Activated T-cell treated with anti-CD3 and anti-CD28 coated beads, Interleukin-2, amount 50 U/mL, for 4 hours (primary cell): Measurements from ENCODE around the gene AIF1L. TPM values are rescaled to one million over a fixed set of nuclear protein-coding genes. Genes with fewer than 3 reads are reported as not detected.
"Not testable (repeated sequence)": the region's sequence is repeated elsewhere in the genome, so short reads cannot be mapped to it uniquely, and the experiment has no call there.

Experiments used
- ATAC-seq, 2 donors: fragments of 200-7000 bp; cut with Tn5 transposase; one replicate each; pipeline ENCODE4 v1.10.0; 2021
- DNase-seq: peaks from one replicate; pipeline ENCODE4 v3.0.0-alpha.2; 2020
- H3K27me3 Mint-ChIP-seq: one replicate; pipeline ENCODE4 v1.8.0; 2021; ENCODE audit warnings: low read depth, mixed read lengths
- H3K36me3 Mint-ChIP-seq: one replicate; pipeline ENCODE4 v1.8.0; 2022; ENCODE audit warnings: mixed read lengths; ENCODE audit not compliant: insufficient read depth
- H3K4me1 Mint-ChIP-seq: one replicate; pipeline ENCODE4 v1.8.0; 2021; ENCODE audit warnings: low read depth, mixed read lengths
- H3K4me3 Mint-ChIP-seq: one replicate; pipeline ENCODE4 v1.8.0; 2021; ENCODE audit warnings: mild to moderate bottlenecking, moderate library complexity, mixed read lengths
- H3K9me3 Mint-ChIP-seq: one replicate; pipeline ENCODE4 v1.8.0; 2021; ENCODE audit warnings: mixed read lengths
- total RNA-seq, 3 donors: library from RNA; stranded (reverse); gene quantifications; one replicate each; pipeline ENCODE4 v1.2.1, GENCODE V29; 2021

AIF1L gene
- total RNA-seq, 3 donors from 2014 or later = 0.13 to 2.0 (median 0.27) TPM

GRCh38 chr9:131090025-131090787, 6.1 kb upstream of the AIF1L start:
- no peaks in the 10 kb centered on the region for H3K9me3 Mint-ChIP-seq
- no peak for ATAC-seq
- peaks cover 13% of the 10 kb centered on the region for H3K27me3 Mint-ChIP-seq
- H3K36me3 Mint-ChIP-seq = no peaks in the 10 kb centered on the region
- DNase-seq = no peak
- H3K4me1 Mint-ChIP-seq = no peaks in the 10 kb centered on the region
- H3K4me3 Mint-ChIP-seq = no peak overlapping the region

- no peak for ATAC-seq
- no peaks in the 10 kb centered on the region for H3K9me3 Mint-ChIP-seq
Measured at GRCh38 chr9:131091352-131091992, 4.9 kb upstream of the AIF1L start.

GRCh38 chr9:131092030-131092429, 4.3 kb upstream of the AIF1L start:
- H3K9me3 Mint-ChIP-seq = no peaks in the 10 kb centered on the region
- H3K4me3 Mint-ChIP-seq = no peak overlapping the region
- H3K36me3 Mint-ChIP-seq = no peaks in the 10 kb centered on the region
- peaks cover 6% of the 10 kb centered on the region for H3K4me1 Mint-ChIP-seq
- peaks cover 20% of the 10 kb centered on the region for H3K27me3 Mint-ChIP-seq
- ATAC-seq (no peak), DNase-seq (no peak)

More at GRCh38 chr9:131091352-131091992, 4.9 kb upstream of the AIF1L start:
- H3K4me3 Mint-ChIP-seq = no peak overlapping the region
- DNase-seq = no peak
- H3K4me1 Mint-ChIP-seq = peaks cover 4% of the 10 kb centered on the region
- no peaks in the 10 kb centered on the region for H3K36me3 Mint-ChIP-seq
- H3K27me3 Mint-ChIP-seq = peaks cover 20% of the 10 kb centered on the region

DNA sequence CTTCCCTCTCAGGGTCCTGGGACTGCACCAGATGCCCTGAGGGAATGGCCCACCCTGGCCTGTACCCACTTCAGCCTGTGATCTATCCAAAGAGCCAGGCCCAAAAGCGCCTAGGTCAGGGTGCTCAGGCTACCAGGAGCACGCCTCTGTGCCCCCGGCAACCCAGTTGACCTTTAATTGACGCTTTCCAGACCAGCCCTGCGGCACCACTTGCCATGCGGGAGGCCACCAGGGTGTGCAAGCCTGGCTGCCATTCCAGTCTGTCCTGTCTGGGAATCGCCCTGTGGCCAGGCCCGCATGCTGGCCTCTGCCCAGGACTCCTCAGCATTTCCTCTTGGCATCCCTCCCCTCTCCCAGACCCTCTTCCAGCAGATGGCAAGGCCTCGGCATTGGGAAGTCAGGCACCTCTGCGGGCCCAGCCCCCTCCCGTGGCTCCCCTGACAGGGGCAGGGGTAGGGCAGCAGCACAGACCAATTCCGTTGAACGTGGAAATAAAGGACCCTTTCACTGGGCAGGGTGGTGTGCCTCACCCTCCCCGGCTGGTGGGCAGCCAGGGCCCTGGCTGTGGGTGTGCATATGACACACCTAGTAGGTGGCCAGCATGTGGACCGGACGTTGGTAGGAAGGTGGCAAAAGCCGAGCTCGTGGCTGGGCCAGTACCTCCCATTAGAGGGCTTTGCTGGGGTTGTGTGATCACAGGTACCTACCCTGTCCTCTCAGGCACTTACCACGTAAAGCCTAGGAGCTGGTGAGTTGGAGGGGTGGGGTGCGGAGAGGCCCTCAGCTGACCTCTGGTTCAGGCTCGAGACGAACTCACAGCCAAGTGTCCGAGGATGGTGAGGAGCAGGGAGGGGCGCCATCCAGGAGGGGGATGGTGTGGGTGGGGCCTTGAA, 3.5 kb upstream of the AIF1L start:
- H3K36me3 Mint-ChIP-seq = no peaks in the 10 kb centered on the region
- DNase-seq = no peak
- peaks cover 26% of the 10 kb centered on the region for H3K27me3 Mint-ChIP-seq
- no peaks in the 10 kb centered on the region for H3K9me3 Mint-ChIP-seq
- peaks cover 11% of the 10 kb centered on the region for H3K4me1 Mint-ChIP-seq
- no peak for ATAC-seq
- no peak overlapping the region for H3K4me3 Mint-ChIP-seq

- DNase-seq = no peak
- no peak overlapping the region for H3K4me3 Mint-ChIP-seq
- peaks cover 11% of the 10 kb centered on the region for H3K4me1 Mint-ChIP-seq
- no peaks in the 10 kb centered on the region for H3K36me3 Mint-ChIP-seq
- no peak for ATAC-seq
- H3K9me3 Mint-ChIP-seq = no peaks in the 10 kb centered on the region
- peaks cover 31% of the 10 kb centered on the region for H3K27me3 Mint-ChIP-seq
Measured at GRCh38 chr9:131094015-131094414, 2.3 kb upstream of the AIF1L start.

- no peak for DNase-seq
- no peaks in the 10 kb centered on the region for H3K9me3 Mint-ChIP-seq
- peaks cover 11% of the 10 kb centered on the region for H3K4me1 Mint-ChIP-seq
- no peak for ATAC-seq
- peaks cover 33% of the 10 kb centered on the region for H3K27me3 Mint-ChIP-seq
- H3K4me3 Mint-ChIP-seq = no peak overlapping the region
- no peaks in the 10 kb centered on the region for H3K36me3 Mint-ChIP-seq
Measured at GRCh38 chr9:131094622-131095021, 1.7 kb upstream of the AIF1L start.

- ATAC-seq (no peak), DNase-seq (no peak)
- peaks cover 33% of the 10 kb centered on the region for H3K27me3 Mint-ChIP-seq
- no peaks in the 10 kb centered on the region for H3K9me3 Mint-ChIP-seq
- peak overlapping the region; percentile 50 for H3K4me3 Mint-ChIP-seq
- peaks cover 11% of the 10 kb centered on the region for H3K4me1 Mint-ChIP-seq
- H3K36me3 Mint-ChIP-seq = no peaks in the 10 kb centered on the region
Measured at GRCh38 chr9:131095666-131096268, 564 bp upstream of the AIF1L start.

GRCh38 chr9:131097126-131097947, 1.0 kb downstream of the AIF1L start:
- H3K27me3 Mint-ChIP-seq = peaks cover 33% of the 10 kb centered on the region
- no peaks in the 10 kb centered on the region for H3K36me3 Mint-ChIP-seq
- no peaks in the 10 kb centered on the region for H3K9me3 Mint-ChIP-seq
- H3K4me3 Mint-ChIP-seq = peak overlapping the region; percentile 62
- ATAC-seq (no peak), DNase-seq (no peak)
- H3K4me1 Mint-ChIP-seq = peaks cover 11% of the 10 kb centered on the region

- Mint-ChIP-seq H3K36me3 (no peaks in the 10 kb centered on the region), H3K9me3 (no peaks in the 10 kb centered on the region), H3K4me1 (peaks cover 11% of the 10 kb centered on the region), H3K27me3 (peaks cover 33% of the 10 kb centered on the region), H3K4me3 (no peak overlapping the region)
- ATAC-seq = no peak
- DNase-seq = no peak
Measured at GRCh38 chr9:131097948-131098278, 1.6 kb downstream of the AIF1L start.

- Mint-ChIP-seq H3K27me3 (peaks cover 33% of the 10 kb centered on the region), H3K9me3 (no peaks in the 10 kb centered on the region), H3K36me3 (no peaks in the 10 kb centered on the region), H3K4me3 (no peak overlapping the region), H3K4me1 (peaks cover 11% of the 10 kb centered on the region)
- no peak for DNase-seq
- no peak for ATAC-seq
Measured at GRCh38 chr9:131098391-131099101, 2.2 kb downstream of the AIF1L start.

GRCh38 chr9:131099102-131099606, 2.8 kb downstream of the AIF1L start:
- no peak overlapping the region for H3K4me3 Mint-ChIP-seq
- peaks cover 11% of the 10 kb centered on the region for H3K4me1 Mint-ChIP-seq
- H3K36me3 Mint-ChIP-seq = no peaks in the 10 kb centered on the region
- ATAC-seq (no peak), DNase-seq (no peak)
- peaks cover 32% of the 10 kb centered on the region for H3K27me3 Mint-ChIP-seq
- no peaks in the 10 kb centered on the region for H3K9me3 Mint-ChIP-seq

DNA sequence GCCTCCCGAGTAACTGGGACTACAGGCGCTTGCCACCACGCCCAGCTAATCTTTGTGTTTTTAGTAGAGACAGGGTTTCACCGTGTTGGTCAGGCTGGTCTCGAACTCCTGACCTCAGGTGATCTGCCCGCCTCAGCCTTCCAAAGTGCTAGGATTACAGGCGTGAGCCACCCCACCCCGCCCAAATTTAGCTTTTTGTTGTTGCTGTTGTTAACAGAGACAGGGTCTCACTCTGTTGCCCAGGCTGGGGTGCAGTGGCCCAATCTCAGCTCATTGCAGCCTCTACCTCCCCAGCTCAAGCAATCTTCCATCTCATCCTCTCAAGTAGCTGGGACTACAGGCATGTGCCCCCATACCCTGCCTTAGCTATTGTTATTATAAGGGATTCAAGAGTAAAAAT, 3.5 kb downstream of the AIF1L start:
- DNase-seq, H3K36me3 Mint-ChIP-seq, H3K4me3 Mint-ChIP-seq, ATAC-seq, H3K9me3 Mint-ChIP-seq: not testable (repeated sequence)
- Mint-ChIP-seq H3K4me1 (peaks cover 11% of the 10 kb centered on the region), H3K27me3 (peaks cover 26% of the 10 kb centered on the region)

- H3K36me3 Mint-ChIP-seq = no peaks in the 10 kb centered on the region
- H3K4me1 Mint-ChIP-seq = peaks cover 11% of the 10 kb centered on the region
- no peaks in the 10 kb centered on the region for H3K9me3 Mint-ChIP-seq
- DNase-seq (no peak), ATAC-seq (no peak)
- peaks cover 20% of the 10 kb centered on the region for H3K27me3 Mint-ChIP-seq
- H3K4me3 Mint-ChIP-seq = no peak overlapping the region
Measured at GRCh38 chr9:131100445-131100844, 4.1 kb downstream of the AIF1L start.
